Esophagus squamous epithelium (tissue), 5 donors: ENCODE results near the gene TDRD9. TPM values are rescaled to one million over a fixed set of nuclear protein-coding genes. Genes with fewer than 3 reads are reported as not detected.

Experiments used
- DNase-seq: peaks from one replicate; lab custom pipeline; 2025; lab: John Stamatoyannopoulos, UW
- H3K27ac ChIP-seq, 4 donors: fragments of 200-600 bp; sonication (generic); one replicate each; pipeline ENCODE4 v1.5.1; 2016 to 2019; ENCODE audit warnings: mild to moderate bottlenecking in 1 of 4
- H3K27me3 ChIP-seq, 4 donors: fragments of 200-600 bp; sonication (generic); 1 replicate in 3 of 4; 2 replicates in 1 of 4; pipeline versions ENCODE4 v1.5.1 to v1.6.0; 2017 to 2021; ENCODE audit warnings: antibody characterized with exemption in 1 of 4
- H3K36me3 ChIP-seq, 3 donors: fragments of 200-600 bp; sonication (generic); one replicate each; pipeline ENCODE4 v1.5.1; 2016 to 2019
- H3K4me1 ChIP-seq, 3 donors: fragments of 200-600 bp; sonication (generic); one replicate each; pipeline ENCODE4 v1.5.1; 2017 to 2019
- H3K4me3 ChIP-seq, 4 donors: fragments of 200-600 bp; sonication (generic); 1 replicate in 3 of 4; 2 replicates in 1 of 4; pipeline ENCODE4 v1.5.1; 2016 to 2019; ENCODE audit warnings: mild to moderate bottlenecking in 2 of 4, moderate library complexity in 1 of 4
- H3K9me3 ChIP-seq, 3 donors: fragments of 200-600 bp; sonication (generic); one replicate each; pipeline ENCODE4 v1.5.1; 2016 to 2019
- POLR2A ChIP-seq, 4 donors: fragments of 450-650 bp; IDR thresholded peaks; one replicate each; pipeline ENCODE4 v1.6.1; 2017; ENCODE audit warnings: antibody characterized with exemption in 4 of 4, mild to moderate bottlenecking in 4 of 4, moderate library complexity in 3 of 4
- WGBS, 2 donors: methylation state at CpG; one replicate each; pipeline ENCODE4 v1.1.5; 2018; 5-methylcytosine and 5-hydroxymethylcytosine counted together
- intact Hi-C: fragments of 100-400 bp; cut with DNase I; formaldehyde crosslinking; loops from one replicate; pipeline ENCODE4 v1.15.0; 2022
- small RNA-seq, 4 donors: library from RNA; depleted of rRNA; stranded (forward); fragments of <200 nt; gene quantifications; one replicate each; pipeline ENCODE3, GENCODE V24; 2016
- total RNA-seq, 4 donors: library from RNA; depleted of rRNA; stranded (reverse); fragments of >200 nt; gene quantifications; one replicate each; pipeline ENCODE4 v1.1.0, GENCODE V29; 2016
- TF ChIP-seq, protein P1 (sequence below), 6 experiments: fragments of 450-650 bp in 4 of 6; fragments of 200-600 bp in 2 of 6; sonication (generic) in 2 of 6; IDR thresholded peaks; one replicate each; pipeline ENCODE4 v1.5.1; 2016 to 2019; ENCODE audit warnings: antibody characterized with exemption in 6 of 6, mild to moderate bottlenecking in 4 of 6, moderate library complexity in 4 of 6
- donor health status: DM: yes; HTN: yes; CAD: no.

TDRD9 gene
- total RNA-seq, 4 donors from 2014 or later = 0.09 to 6.0 (median 0.74) TPM

DNA sequence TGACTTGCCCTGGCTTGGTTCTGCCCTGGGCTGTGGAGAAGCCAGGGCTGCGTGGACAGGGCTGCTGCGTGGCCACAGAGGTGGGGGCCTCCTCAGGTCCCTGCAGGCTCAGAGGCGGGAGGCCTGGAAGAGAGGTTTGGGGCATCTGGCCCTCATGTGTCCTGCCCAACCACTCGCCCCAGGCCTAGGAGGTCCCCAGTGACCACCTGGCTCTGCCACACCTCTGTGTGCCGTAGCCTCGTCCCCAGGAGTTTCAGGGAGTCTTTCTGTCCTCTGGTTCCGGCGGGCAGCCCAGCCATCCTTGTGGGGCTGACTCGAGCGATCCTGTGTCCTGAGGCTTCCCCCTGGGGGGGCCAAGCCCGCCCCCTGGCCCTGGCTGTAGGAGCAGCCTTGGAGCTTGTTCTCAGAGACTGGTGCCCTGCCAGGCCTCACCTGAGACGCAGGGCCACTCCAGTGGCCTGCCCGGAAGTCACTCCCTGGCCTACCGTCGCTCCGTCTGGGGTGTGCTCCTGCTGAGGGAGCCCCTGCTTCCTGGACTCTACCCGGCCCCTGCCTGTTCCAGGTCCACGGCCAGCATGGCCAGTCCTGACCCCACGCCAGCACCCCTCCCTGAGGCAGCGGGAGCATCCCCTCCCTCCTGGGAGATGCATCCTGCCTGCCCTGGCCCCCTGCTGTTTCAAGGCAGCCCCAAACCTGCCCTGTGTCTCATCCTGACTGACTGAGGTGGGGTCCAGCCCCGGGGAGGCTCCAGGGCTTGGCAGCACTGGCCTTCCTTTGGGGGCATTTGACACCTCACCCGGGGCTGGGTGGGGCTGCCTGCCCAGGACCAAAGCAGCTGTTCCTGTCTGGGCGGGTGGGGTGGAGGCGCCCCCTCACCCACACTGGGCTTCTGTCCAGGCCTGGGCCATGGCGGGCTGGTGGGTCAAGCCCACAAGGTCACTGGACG is 171.1 kb downstream of the TDRD9 start:
- Histone ChIP-seq H3K4me1 (peaks cover 27 to 69% (median 41%) of the 10 kb centered on the region in 3 donors), H3K27me3 (peaks cover 0 to 21% (median 0%) of the 10 kb centered on the region in 4 donors), H3K4me3 (no peak overlapping the region), H3K9me3 (no peaks in the 10 kb centered on the region), H3K27ac (peak overlapping the region; percentile 75 to 90 (median 82)), H3K36me3 (no peaks in the 10 kb centered on the region)
- intact Hi-C loops = no loop called here
- TF ChIP-seq POLR2A (IDR thresholded peaks at IDR 0.05) = no peak
- TF ChIP-seq, protein P1, sequence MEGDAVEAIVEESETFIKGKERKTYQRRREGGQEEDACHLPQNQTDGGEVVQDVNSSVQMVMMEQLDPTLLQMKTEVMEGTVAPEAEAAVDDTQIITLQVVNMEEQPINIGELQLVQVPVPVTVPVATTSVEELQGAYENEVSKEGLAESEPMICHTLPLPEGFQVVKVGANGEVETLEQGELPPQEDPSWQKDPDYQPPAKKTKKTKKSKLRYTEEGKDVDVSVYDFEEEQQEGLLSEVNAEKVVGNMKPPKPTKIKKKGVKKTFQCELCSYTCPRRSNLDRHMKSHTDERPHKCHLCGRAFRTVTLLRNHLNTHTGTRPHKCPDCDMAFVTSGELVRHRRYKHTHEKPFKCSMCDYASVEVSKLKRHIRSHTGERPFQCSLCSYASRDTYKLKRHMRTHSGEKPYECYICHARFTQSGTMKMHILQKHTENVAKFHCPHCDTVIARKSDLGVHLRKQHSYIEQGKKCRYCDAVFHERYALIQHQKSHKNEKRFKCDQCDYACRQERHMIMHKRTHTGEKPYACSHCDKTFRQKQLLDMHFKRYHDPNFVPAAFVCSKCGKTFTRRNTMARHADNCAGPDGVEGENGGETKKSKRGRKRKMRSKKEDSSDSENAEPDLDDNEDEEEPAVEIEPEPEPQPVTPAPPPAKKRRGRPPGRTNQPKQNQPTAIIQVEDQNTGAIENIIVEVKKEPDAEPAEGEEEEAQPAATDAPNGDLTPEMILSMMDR (IDR thresholded peaks at IDR 0.05) = no peak
- no peak for DNase-seq
- WGBS, 2 donors = 51 to 75% methylated on average over 5 to 8 of the region's 26 CpGs

DNA sequence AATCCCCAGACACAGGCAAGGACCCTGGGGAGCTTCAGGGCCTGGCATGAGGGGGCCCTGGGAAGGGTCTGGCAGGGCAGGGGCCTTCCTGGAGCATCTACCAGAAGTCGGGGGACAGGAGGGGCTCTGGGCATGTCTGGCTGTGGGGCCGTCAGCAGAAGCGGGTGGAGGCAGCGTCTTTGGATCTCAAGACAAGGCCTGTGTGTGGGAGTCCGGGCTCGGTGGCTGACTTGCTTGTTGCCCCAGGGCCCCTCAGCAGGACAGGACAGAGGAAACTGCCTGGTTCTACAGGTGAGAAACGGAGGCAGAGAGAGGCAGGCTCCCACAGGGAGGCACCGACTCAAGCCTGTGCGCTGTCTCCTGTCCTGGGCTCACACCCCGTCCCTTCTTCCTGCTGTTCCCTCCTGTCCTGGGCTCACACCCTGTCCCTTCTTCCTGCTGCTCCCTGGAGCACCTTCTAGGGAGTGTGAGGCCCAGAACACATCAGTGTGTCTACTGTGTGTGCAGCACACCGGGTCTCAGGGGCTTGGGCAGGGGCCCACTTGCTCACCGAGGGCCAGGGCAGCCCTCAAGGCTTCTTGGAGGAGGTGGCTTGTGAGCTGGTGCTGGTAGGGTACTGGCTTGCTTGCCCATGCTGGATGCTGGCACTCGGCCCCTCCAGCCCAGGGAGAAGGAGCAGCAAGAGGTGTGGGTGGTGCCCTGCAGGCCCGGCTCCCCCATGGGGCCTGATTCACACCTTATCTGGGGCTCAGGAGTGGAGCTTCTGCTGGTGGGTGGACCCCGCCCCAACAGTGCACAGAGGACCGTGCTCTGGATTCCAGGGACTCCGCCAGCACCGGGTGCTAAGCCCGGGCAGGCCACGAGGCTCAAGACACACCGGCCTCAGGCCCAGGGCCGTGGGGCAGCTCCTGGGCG is 172.2 kb downstream of the TDRD9 start:
- Histone ChIP-seq H3K27ac (peak overlapping the region; percentile 75 to 90 (median 82)), H3K4me1 (peaks cover 30 to 72% (median 45%) of the 10 kb centered on the region in 3 donors)

GRCh38 chr14:104101086-104101621 is 172.9 kb downstream of the TDRD9 start:
- Histone ChIP-seq H3K4me3 (no peak overlapping the region), H3K9me3 (no peaks in the 10 kb centered on the region), H3K27ac (peak overlapping the region; percentile 75 to 90 (median 82)), H3K27me3 (peaks cover 0 to 3% (median 0%) of the 10 kb centered on the region in 4 donors), H3K4me1 (peaks cover 31 to 80% (median 51%) of the 10 kb centered on the region in 3 donors), H3K36me3 (no peaks in the 10 kb centered on the region)
- no peak for DNase-seq
- TF ChIP-seq POLR2A (IDR thresholded peaks at IDR 0.05) = no peak
- TF ChIP-seq, protein P1 (IDR thresholded peaks at IDR 0.05) = no peak
- intact Hi-C loops = no loop called here
- WGBS, 2 donors = 100% methylated on average over 1 of the region's 16 CpGs; no CpG with 5 or more reads in 1 of the 2 donors

More for the DNA sequence above, 172.2 kb downstream of the TDRD9 start:
- no peaks in the 10 kb centered on the region for H3K9me3 ChIP-seq
- H3K27me3 ChIP-seq = peaks cover 0 to 11% (median 0%) of the 10 kb centered on the region in 4 donors
- 37 to 59% methylated on average over 3 to 6 of the region's 23 CpGs for WGBS, 2 donors
- no peak overlapping the region for H3K4me3 ChIP-seq
- DNase-seq = no peak
- no peak for TF ChIP-seq POLR2A (IDR thresholded peaks at IDR 0.05)
- TF ChIP-seq, protein P1 (IDR thresholded peaks at IDR 0.05) = no peak
- no peaks in the 10 kb centered on the region for H3K36me3 ChIP-seq
- intact Hi-C loops = no loop called here

- DNase-seq = no peak
- intact Hi-C loops = no loop called here
- Histone ChIP-seq H3K36me3 (no peaks in the 10 kb centered on the region), H3K27ac (peak overlapping the region; percentile 75 to 90 (median 82)), H3K9me3 (no peaks in the 10 kb centered on the region), H3K4me3 (no peak overlapping the region), H3K4me1 (peaks cover 31 to 86% (median 57%) of the 10 kb centered on the region in 3 donors), H3K27me3 (no peaks in the 10 kb centered on the region)
- WGBS, 2 donors = 86 to 88% methylated on average over 1 to 4 of the region's 16 CpGs
- TF ChIP-seq POLR2A (IDR thresholded peaks at IDR 0.05) = no peak
- TF ChIP-seq, protein P1 (IDR thresholded peaks at IDR 0.05) = no peak
These were observed 173.5 kb downstream of the TDRD9 start for GRCh38 chr14:104101651-104102281.

Small RNA genes lying within 50 kb of the gene (small RNA-seq; reads per million reads assigned to genes)
- 0 reads per million in 4 donors for gene RN7SL634P

Other genes with a start within 250 kb of the TDRD9 start
- gene XRCC3, start 213.0 kb upstream of the TDRD9 start, total RNA-seq = 10 to 100 TPM; 10.9 to 17.8 (median 12.6) TPM
- 100 to 1,000 TPM in 2 of 4 donors, 10 to 100 TPM in 2; 69.5 to 134 (median 89.3) TPM for gene ZFYVE21, start 212.6 kb upstream of the TDRD9 start, total RNA-seq
- gene PPP1R13B, start 80.9 kb upstream of the TDRD9 start, total RNA-seq = 10 to 100 TPM; 12.7 to 25.0 (median 20.6) TPM
- gene RD3L, start 14.1 kb downstream of the TDRD9 start, total RNA-seq = not detected
- gene ASPG, start 157.2 kb downstream of the TDRD9 start, total RNA-seq = 10 to 100 TPM; 12.2 to 78.2 (median 40.8) TPM
- 1 to 10 TPM in 2 of 4 donors, under 1 TPM in 2; 0.80 to 2.7 (median 0.96) TPM for gene KIF26A, start 210.1 kb downstream of the TDRD9 start, total RNA-seq